ENCODE data around the gene C16orf95.

The C16orf95 gene

DNA sequence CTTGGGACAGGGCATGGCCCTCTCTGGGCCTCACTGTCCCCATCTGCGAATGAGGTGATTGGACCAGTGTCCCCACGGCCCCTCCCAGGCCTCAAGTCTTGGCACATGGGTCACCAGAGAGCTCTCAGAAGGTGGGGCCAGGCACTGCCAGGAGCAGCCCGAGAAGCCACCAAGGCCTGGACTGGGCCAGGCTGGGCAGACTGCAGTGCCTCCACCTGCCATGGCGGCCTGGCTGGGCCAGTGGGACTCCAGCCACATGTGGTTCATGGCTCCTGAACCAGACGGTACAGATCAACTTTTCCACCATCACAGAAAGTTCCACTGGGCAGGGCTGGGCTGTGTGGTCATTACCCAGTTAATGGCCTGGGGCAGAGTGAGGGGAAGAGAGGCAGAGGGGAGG is 19.8 kb downstream of the C16orf95 start:
- H3K4me3 ChIP-seq: no peak overlapping the region
- no peak for DNase-seq (ENCODE audit: low spot score)
- H3K27ac ChIP-seq: no peak overlapping the region
- TF ChIP-seq, protein P1, sequence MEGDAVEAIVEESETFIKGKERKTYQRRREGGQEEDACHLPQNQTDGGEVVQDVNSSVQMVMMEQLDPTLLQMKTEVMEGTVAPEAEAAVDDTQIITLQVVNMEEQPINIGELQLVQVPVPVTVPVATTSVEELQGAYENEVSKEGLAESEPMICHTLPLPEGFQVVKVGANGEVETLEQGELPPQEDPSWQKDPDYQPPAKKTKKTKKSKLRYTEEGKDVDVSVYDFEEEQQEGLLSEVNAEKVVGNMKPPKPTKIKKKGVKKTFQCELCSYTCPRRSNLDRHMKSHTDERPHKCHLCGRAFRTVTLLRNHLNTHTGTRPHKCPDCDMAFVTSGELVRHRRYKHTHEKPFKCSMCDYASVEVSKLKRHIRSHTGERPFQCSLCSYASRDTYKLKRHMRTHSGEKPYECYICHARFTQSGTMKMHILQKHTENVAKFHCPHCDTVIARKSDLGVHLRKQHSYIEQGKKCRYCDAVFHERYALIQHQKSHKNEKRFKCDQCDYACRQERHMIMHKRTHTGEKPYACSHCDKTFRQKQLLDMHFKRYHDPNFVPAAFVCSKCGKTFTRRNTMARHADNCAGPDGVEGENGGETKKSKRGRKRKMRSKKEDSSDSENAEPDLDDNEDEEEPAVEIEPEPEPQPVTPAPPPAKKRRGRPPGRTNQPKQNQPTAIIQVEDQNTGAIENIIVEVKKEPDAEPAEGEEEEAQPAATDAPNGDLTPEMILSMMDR (IDR thresholded peaks at IDR 0.05): no peak

GRCh38 chr16:87295661-87296531 is 21.3 kb downstream of the C16orf95 start:
- Histone ChIP-seq H3K4me3 (no peak overlapping the region), H3K27ac (no peak overlapping the region)
- TF ChIP-seq, protein P1 (IDR thresholded peaks at IDR 0.05): no peak
- DNase-seq (ENCODE audit: low spot score): no peak

GRCh38 chr16:87295259-87295658 is 21.9 kb downstream of the C16orf95 start:
- no peak overlapping the region for H3K4me3 ChIP-seq
- H3K27ac ChIP-seq: no peak overlapping the region
- DNase-seq (ENCODE audit: low spot score): no peak
- TF ChIP-seq, protein P1 (IDR thresholded peaks at IDR 0.05): no peak

DNA sequence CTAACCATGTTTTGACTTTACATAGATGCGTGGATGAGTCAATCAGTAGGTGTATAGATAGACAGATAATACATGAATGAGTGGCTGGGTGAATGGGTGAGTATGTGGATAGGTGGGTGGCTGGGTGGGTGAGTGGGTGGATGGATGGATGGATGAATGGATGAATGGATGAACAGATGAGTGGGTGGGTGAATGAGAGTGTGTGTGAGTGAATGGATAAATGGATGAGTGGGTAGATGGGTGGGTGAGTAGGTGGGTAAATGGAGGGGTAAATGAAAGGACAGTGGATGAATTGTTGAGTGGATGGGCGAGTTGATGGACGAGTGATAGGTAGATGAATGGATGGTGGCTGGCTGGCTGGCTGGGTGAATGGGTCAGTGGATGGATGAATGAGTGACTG is 23.2 kb downstream of the C16orf95 start:
- H3K4me3 ChIP-seq: no peak overlapping the region
- no peak for DNase-seq (ENCODE audit: low spot score)
- TF ChIP-seq, protein P1 (IDR thresholded peaks at IDR 0.05): no peak
- no peak overlapping the region for H3K27ac ChIP-seq

GRCh38 chr16:87291944-87292343 is 25.2 kb downstream of the C16orf95 start:
- Histone ChIP-seq H3K4me3 (no peak overlapping the region), H3K27ac (no peak overlapping the region)
- TF ChIP-seq, protein P1 (IDR thresholded peaks at IDR 0.05): no peak
- no peak for DNase-seq (ENCODE audit: low spot score)

DNA sequence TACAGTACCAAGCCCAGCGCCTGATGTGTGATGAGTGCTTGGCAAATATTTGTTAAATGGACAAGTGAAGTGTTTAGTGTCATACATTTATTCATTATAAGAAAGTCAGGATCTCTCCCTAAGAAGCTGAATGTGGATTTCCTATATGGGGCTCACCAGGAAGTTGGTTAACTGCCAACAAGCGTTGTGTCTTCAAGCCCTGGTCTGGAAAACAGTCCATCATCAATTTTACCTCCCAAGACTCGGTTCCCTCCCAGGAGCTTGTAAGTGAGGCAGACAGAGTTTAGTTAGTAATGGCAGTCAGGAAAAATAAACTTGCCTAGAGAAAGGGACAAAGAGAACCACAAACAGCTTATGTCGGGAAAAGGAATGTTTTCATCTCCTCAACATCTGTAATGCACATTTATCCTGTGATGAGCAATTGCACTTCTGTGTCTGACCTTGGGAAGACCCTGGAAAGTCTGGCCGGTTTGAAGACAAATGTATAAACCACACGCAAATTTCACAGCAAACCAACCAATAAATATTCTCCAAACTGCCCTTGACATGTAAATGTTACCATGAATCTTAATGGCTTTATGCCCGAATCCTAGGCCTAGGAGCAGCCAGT is 28.3 kb downstream of the C16orf95 start:
- H3K4me3 ChIP-seq: no peak overlapping the region
- TF ChIP-seq, protein P1 (IDR thresholded peaks at IDR 0.05): no peak
- no peak overlapping the region for H3K27ac ChIP-seq
- DNase-seq (ENCODE audit: low spot score): no peak
